Measurements from ENCODE around the gene TMEM17.
"Not testable (repeated sequence)": the region's sequence is repeated elsewhere in the genome, so short reads cannot be mapped to it uniquely, and the experiment has no call there.

Gene TMEM17

DNA sequence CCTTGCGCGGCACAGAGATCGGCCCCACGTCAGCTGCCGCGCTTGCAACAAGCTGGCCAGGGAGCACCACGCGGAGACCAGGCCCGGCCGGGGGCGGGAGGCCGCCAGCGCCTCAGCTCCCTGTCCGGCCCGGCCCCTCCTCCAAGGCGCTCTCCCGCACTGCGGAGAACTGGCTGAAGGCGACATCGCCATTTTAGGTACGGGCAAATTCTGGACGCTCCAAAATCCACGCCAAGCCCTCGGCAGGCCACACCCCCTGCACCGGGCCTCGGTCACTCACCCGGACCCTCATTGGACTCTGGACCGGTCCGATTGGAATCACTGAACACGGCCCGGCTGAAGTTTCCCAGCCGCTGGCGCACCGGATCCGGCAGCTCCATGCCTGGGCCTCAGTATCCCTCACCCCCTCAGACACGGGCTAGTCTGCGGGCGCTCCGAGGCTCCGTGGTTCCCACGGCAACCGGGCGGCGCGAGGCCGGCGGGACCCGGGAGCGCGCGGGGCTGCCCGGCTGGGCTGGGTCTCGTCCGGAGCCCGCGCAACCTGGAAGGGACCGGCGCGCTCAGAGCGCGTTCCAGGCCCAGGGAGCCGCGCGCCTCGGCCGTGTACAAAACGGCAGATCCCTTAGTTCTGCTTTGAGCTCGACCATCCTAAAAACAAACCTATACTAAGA, at the start of gene TMEM17:
TSS of gene TMEM17 (minus strand) at position 446 of the 671 bp plus-strand sequence. CDS start at position 380, 66 bp downstream.
- peak; percentile 82 for DNase-seq (ENCODE audit: low spot score)

- DNase-seq (ENCODE audit: low spot score): no peak
Observed at GRCh38 chr2:62554440-62554839, 48.4 kb upstream of the TMEM17 start.

DNA sequence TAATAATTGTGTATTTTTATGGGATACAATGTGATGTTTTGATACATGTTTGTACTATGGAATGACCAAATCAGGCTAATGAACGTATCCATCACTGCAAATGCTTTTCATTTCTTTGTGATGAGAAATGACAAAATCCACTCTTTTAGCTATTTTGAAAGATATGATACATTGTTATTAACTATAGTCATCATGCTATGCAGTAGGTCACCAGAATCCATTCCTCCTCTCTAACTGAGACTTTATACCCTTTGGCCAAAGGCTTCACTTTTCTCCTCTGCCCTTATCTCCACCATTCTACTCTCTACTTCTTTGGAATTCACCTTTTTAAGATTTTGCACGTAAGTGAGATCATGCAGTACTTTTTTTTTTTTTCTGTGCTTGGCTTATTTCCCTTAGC, 44.5 kb upstream of the TMEM17 start:
- no peak for DNase-seq (ENCODE audit: low spot score)

GRCh38 chr2:62547854-62548253, 41.9 kb upstream of the TMEM17 start:
- no peak for DNase-seq (ENCODE audit: low spot score)

GRCh38 chr2:62545261-62545660, 39.3 kb upstream of the TMEM17 start:
- no peak for DNase-seq (ENCODE audit: low spot score)

DNA sequence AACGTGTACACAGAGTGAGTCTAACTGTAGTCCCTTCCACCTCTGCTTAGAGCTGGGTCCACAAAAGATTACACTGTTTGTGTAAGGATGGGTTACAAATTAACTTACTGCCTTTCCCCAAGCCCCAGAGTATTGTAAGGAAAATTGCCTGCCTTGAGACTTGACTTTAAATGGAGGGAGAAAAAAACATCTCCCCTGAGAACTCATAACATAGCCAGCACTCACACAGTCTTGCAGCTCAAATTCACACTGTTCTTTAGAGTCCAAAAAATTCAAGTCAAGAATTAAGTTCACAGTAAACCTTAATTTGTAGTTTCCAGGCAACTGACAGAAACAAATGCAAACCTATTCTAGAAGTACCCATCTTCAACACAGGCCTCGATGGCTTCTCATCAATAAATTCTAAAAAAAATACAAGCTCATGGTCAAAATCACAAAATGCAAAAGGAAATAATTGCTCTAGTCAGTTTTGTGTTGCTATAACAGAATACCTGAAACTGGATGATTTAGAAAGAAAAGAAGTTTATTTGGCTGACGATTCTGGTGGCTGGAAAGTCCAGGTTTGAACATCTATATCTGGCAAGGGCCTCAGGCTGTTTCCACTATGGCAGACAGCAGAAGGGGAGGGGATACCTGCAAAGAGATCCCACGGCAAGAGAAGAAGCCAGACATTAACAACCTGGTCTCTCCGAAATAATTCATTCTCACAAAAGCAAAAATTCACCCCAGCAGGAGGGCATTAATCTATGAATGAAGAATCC, 34.6 kb upstream of the TMEM17 start:
- no peak for DNase-seq (ENCODE audit: low spot score)

- DNase-seq (ENCODE audit: low spot score): no peak
Observed at GRCh38 chr2:62539606-62540407, 33.8 kb upstream of the TMEM17 start.

- no peak for DNase-seq (ENCODE audit: low spot score)
Observed at GRCh38 chr2:62538756-62539155, 32.8 kb upstream of the TMEM17 start.

DNA sequence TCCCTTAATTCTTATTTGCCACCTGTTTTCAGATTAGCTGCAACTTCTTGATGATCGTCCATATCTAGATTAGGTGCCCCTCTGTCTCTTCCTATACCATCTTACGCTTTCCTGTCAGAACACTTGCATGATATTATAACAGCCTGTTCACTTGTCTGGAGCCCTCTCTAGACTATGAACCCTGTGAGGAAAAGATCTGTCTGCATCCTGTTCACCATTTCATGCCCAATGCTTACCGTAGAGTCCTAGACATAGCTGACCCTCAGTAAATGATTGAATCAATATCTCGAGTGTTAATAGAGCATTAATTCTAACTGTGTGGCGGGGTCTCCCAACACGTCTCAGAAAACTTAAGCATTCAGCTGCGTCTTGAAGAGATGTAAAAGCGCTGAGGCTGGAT, 31.8 kb upstream of the TMEM17 start:
- DNase-seq (ENCODE audit: low spot score): no peak

GRCh38 chr2:62536873-62537547, 31.0 kb upstream of the TMEM17 start:
- no peak for DNase-seq (ENCODE audit: low spot score)

GRCh38 chr2:62535521-62535920, 29.5 kb upstream of the TMEM17 start:
- not testable (repeated sequence) for DNase-seq (ENCODE audit: low spot score)

DNA sequence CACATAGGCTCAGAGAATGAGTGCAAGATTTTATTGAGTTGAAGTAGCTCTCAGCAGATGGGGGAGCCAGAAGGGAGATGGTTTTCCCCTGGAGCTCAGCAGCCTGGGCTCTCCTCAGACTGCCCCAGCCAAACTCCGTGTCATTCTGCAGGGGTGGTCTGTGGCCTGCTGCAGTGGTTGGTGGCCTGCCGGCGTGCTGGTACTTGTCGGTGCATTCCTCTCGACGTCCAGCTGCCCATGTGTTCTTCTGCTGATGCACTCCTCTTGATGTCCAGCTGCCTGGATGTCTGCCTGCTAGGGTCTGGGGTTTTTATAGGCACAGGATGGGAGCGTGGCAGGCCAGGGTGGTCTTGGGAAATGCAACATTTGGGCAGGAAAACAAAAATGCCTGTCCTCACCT, 25.6 kb upstream of the TMEM17 start:
- no peak for DNase-seq (ENCODE audit: low spot score)

- no peak for DNase-seq (ENCODE audit: low spot score)
Observed at GRCh38 chr2:62529758-62530157, 23.8 kb upstream of the TMEM17 start.

GRCh38 chr2:62527478-62528210, 21.6 kb upstream of the TMEM17 start:
- DNase-seq (ENCODE audit: low spot score): no peak

GRCh38 chr2:62526531-62527381, 20.8 kb upstream of the TMEM17 start:
- no peak for DNase-seq (ENCODE audit: low spot score)

- no peak for DNase-seq (ENCODE audit: low spot score)
Observed at GRCh38 chr2:62525549-62526269, 19.7 kb upstream of the TMEM17 start.

- DNase-seq (ENCODE audit: low spot score): no peak
Observed at GRCh38 chr2:62524293-62524941, 18.4 kb upstream of the TMEM17 start.

GRCh38 chr2:62521061-62521460, 15.1 kb upstream of the TMEM17 start:
- not testable (repeated sequence) for DNase-seq (ENCODE audit: low spot score)

DNA sequence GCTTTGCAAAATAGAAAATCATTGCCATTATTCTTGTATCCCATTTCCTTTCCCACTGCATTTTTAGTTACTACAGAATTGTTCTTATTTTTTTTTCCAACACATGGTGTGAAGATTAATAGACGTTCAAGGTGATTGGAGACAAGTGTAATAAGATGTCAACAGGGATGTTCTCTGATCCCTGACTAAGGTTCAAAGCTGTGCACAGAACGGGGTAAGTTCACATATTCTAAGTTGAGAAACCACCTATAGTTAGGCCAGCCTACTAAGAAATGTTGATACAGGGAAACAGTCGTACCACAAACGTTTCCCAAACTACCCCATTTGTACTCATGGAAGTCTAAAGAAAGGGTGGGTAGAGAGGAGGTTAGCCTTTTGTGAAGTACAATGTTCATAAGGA, 6.4 kb upstream of the TMEM17 start:
- DNase-seq (ENCODE audit: low spot score): no peak
